SK-N-SH (cell line): ENCODE results near the gene MAPKAP1.

Experiments used
- CTCF ChIP-seq: fragments of 200-600 bp; sonication (generic); IDR thresholded peaks from 2 replicates; pipeline ENCODE4 v1.6.1; 2017; ENCODE audit warnings: antibody characterized with exemption, mild to moderate bottlenecking, moderate library complexity
- REST ChIP-seq: IDR thresholded peaks from 2 replicates; pipeline ENCODE4 v1.6.1; 2012; ENCODE audit warnings: mild to moderate bottlenecking, low read depth, low read length, moderate library complexity
- SIN3A ChIP-seq: IDR thresholded peaks from 2 replicates; pipeline ENCODE4 v1.6.1; 2012; ENCODE audit warnings: low read depth, mild to moderate bottlenecking, low read length, moderate library complexity, borderline replicate concordance

GRCh38 chr9:125565126-125565525, 141.9 kb downstream of the MAPKAP1 start:
- TF ChIP-seq SIN3A (no peak), CTCF (no peak), REST (no peak)
